HCT116 (cell line): ENCODE data around the gene CARD9. TPM values are rescaled to one million over a fixed set of nuclear protein-coding genes. Genes with fewer than 3 reads are reported as not detected.

Experiments
- ATAC-seq: fragments of 200-7000 bp; cut with Tn5 transposase; 2 replicates; pipeline ENCODE4 v1.9.1; 2020; ENCODE audit warnings: mild to moderate bottlenecking, moderate library complexity
- BruUV-seq: library from RNA; stranded (reverse); fragments of 400-500 nt; replicated peaks from 2 replicates; lab custom pipeline; 2021; lab: Mats Ljungman, UMichigan
- CTCF ChIA-PET: fragments of 300-600 bp; sonication (Branson Sonifier 250); formaldehyde crosslinking; loops from one replicate; lab custom pipeline; 2021; ENCODE audit warnings: antibody characterized with exemption; lab: Charles Lee
- POLR2A ChIA-PET: fragments of 300-600, 350-600 bp; sonication (Branson Sonifier 250); formaldehyde crosslinking; loops from one replicate; lab custom pipeline; 2021; ENCODE audit warnings: antibody characterized with exemption; lab: Charles Lee
- RAD21 ChIA-PET, 2 experiments: fragments of 300-600 bp; sonication (Branson Sonifier 250); formaldehyde crosslinking; loops; one replicate each; lab custom pipeline; 2023; ENCODE audit warnings: low total read pairs in 2 of 2; ENCODE audit not compliant: uncharacterized antibody in 2 of 2, unreplicated experiment in 2 of 2, low non-redundant PET in 1 of 2; lab: Charles Lee
- DNase-seq: peaks from one replicate; pipeline ENCODE4 v3.0.0-alpha.2; 2010; ENCODE audit warnings: low read depth, low spot score
- H2AFZ ChIP-seq: fragments of 200-600 bp; shearing (Covaris generic), sonication (generic); 2 replicates; pipeline ENCODE4 v1.6.1; 2017; ENCODE audit warnings: low read depth, mixed run types, mixed read lengths, antibody characterized with exemption, low read length; ENCODE audit not compliant: poor library complexity, severe bottlenecking
- H3K27ac ChIP-seq: 2 replicates; pipeline ENCODE4 v1.5.1; 2012; ENCODE audit warnings: low read depth, low read length
- H3K27me3 ChIP-seq: fragments of 200-600 bp; sonication (generic); 2 replicates; pipeline ENCODE4 v1.6.1; 2016; ENCODE audit warnings: mixed run types, low read length, mixed read lengths; ENCODE audit not compliant: insufficient read depth
- H3K36me3 ChIP-seq, 2 experiments: fragments of 200-500 bp in 1 of 2; fragments of 200-600 bp in 1 of 2; sonication (Bioruptor generic) in 1 of 2; sonication (generic) in 1 of 2; 2 replicates each; pipeline versions ENCODE4 v1.5.1 to v1.6.1; 2014 to 2016; ENCODE audit warnings: low read length in 2 of 2, inconsistent platforms in 1 of 2, mixed read lengths in 1 of 2, mixed run types in 1 of 2; ENCODE audit not compliant: insufficient read depth in 2 of 2, control insufficient read depth in 1 of 2
- H3K4me1 ChIP-seq, 2 experiments: fragments of 200-600 bp in 1 of 2; sonication (generic) in 1 of 2; 2 replicates each; pipeline versions ENCODE4 v1.5.1 to v1.6.1; 2012 to 2017; ENCODE audit warnings: low read length in 2 of 2, inconsistent platforms in 1 of 2, mild to moderate bottlenecking in 1 of 2, mixed read lengths in 1 of 2, mixed run types in 1 of 2, moderate library complexity in 1 of 2; ENCODE audit not compliant: insufficient read depth in 2 of 2, control insufficient read depth in 1 of 2
- H3K4me2 ChIP-seq: fragments of 200-600 bp; sonication (generic); 2 replicates; pipeline ENCODE4 v1.6.1; 2017; ENCODE audit warnings: mixed run types, low read length, mixed read lengths
- H3K4me3 ChIP-seq, 2 experiments: fragments of 200-600 bp in 1 of 2; sonication (generic) in 1 of 2; replicated peaks in 1 of 2; 2 replicates each; pipeline ENCODE4 v1.5.1; 2011 to 2016; ENCODE audit warnings: low read length in 2 of 2, control low read depth in 1 of 2, low read depth in 1 of 2, mild to moderate bottlenecking in 1 of 2, mixed read lengths in 1 of 2, mixed run types in 1 of 2
- H3K79me2 ChIP-seq: fragments of 200-600 bp; sonication (generic); 2 replicates; pipeline ENCODE4 v1.6.1; 2017; ENCODE audit warnings: mild to moderate bottlenecking, mixed run types, low read length, moderate library complexity, mixed read lengths; ENCODE audit not compliant: insufficient read depth
- H3K9ac ChIP-seq: fragments of 200-600 bp; sonication (generic); 2 replicates; pipeline ENCODE4 v1.6.1; 2016; ENCODE audit warnings: low read length, mixed read lengths
- H3K9me2 ChIP-seq: fragments of 200-600 bp; sonication (generic), shearing (Covaris generic); 2 replicates; pipeline ENCODE4 v1.6.1; 2017; ENCODE audit warnings: mixed run types, mild to moderate bottlenecking, moderate library complexity; ENCODE audit not compliant: insufficient read depth
- H3K9me3 ChIP-seq, 2 experiments: fragments of 200-500 bp in 1 of 2; fragments of 200-600 bp in 1 of 2; sonication (Bioruptor generic) in 1 of 2; sonication (generic) in 1 of 2; 2 replicates each; pipeline ENCODE4 v1.6.1; 2014 to 2017; ENCODE audit warnings: low read length in 2 of 2, mixed read lengths in 2 of 2, inconsistent platforms in 1 of 2, low read depth in 1 of 2, mild to moderate bottlenecking in 1 of 2, mixed run types in 1 of 2, moderate library complexity in 1 of 2; ENCODE audit not compliant: control insufficient read depth in 1 of 2, insufficient read depth in 1 of 2
- H4K20me1 ChIP-seq: fragments of 200-600 bp; sonication (generic), shearing (Covaris generic); 2 replicates; pipeline ENCODE4 v1.6.1; 2017; ENCODE audit warnings: mixed run types, mild to moderate bottlenecking, moderate library complexity; ENCODE audit not compliant: insufficient read depth
- EGR1 ChIP-seq: IDR thresholded peaks from 2 replicates; pipeline ENCODE4 v1.6.1; 2012; ENCODE audit warnings: low read depth
- EZH2phosphoT487 ChIP-seq: fragments of 200-600 bp; IDR thresholded peaks from 2 replicates; pipeline ENCODE4 v1.6.1; 2018; ENCODE audit warnings: antibody characterized with exemption, borderline replicate concordance
- POLR2AphosphoS5 ChIP-seq: IDR thresholded peaks from 2 replicates; pipeline ENCODE4 v1.6.1; 2011; ENCODE audit warnings: mild to moderate bottlenecking, low read depth, low read length, moderate library complexity
- RAD21 ChIP-seq: IDR thresholded peaks from 2 replicates; pipeline ENCODE4 v1.6.1; 2012; ENCODE audit warnings: low read depth, mild to moderate bottlenecking
- REST ChIP-seq: IDR thresholded peaks from 2 replicates; pipeline ENCODE4 v1.6.1; 2012; ENCODE audit warnings: low read depth
- SIN3A ChIP-seq: IDR thresholded peaks from 2 replicates; pipeline ENCODE4 v1.6.1; 2012; ENCODE audit warnings: low read depth
- SRF ChIP-seq: IDR thresholded peaks from 2 replicates; pipeline ENCODE4 v1.6.1; 2012; ENCODE audit warnings: low read depth
- TCF7L2 ChIP-seq: IDR thresholded peaks from 2 replicates; pipeline ENCODE4 v1.7.0; 2011; ENCODE audit warnings: borderline replicate concordance, inconsistent platforms; ENCODE audit not compliant: insufficient read depth, insufficient read length; ENCODE audit errors: extremely low read depth
- YY1 ChIP-seq: IDR thresholded peaks from 2 replicates; pipeline ENCODE4 v1.6.1; 2011; ENCODE audit warnings: low read length, low read depth, moderate library complexity, mild to moderate bottlenecking; ENCODE audit not compliant: insufficient replicate concordance; ENCODE audit errors: extremely low read depth
- ZFX ChIP-seq: fragments of 450-650 bp; IDR thresholded peaks from 2 replicates; pipeline ENCODE4 v1.6.1; 2017
- ZNF274 ChIP-seq: fragments of 200-500 bp; sonication (Bioruptor generic); IDR thresholded peaks from 2 replicates; pipeline ENCODE4 v1.6.1; 2014; ENCODE audit warnings: mild to moderate bottlenecking, low read depth, low read length, inconsistent platforms
- intact Hi-C: fragments of 100-400 bp; cut with micrococcal nuclease; formaldehyde crosslinking; loops from 2 replicates; pipeline ENCODE4 v1.10.0; 2022
- total RNA-seq: library from RNA; stranded (reverse); gene quantifications from one replicate; pipeline ENCODE4 v1.2.1, GENCODE V29; 2021; ENCODE audit not compliant: unreplicated experiment
- TF ChIP-seq, protein P1 (sequence below): IDR thresholded peaks from 2 replicates; pipeline ENCODE4 v1.6.1; 2012

CARD9 gene
- total RNA-seq, 1 experiment from 2014 or later: 1.2 TPM

DNA sequence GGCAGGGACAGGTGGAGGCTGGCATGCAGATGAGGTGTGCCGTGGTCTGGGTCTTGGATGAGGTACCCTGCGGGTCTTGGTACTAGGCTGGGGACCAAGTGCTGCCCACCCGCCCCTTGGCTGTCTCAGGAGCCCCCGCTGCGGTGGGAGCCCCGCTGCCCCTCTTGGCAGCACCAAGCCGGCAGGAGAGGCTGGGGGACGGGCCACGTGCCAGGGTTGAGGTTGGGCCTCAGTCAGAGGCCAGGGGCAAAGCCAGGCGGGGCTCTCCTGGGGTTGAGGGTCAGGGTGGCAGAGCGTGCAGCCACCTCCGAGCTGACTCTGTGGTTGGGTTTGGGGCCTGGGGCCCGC, 2.0 kb downstream of the CARD9 start:
- no peaks in the 10 kb centered on the region for H3K27me3 ChIP-seq
- TF ChIP-seq POLR2AphosphoS5: no peak
- no peak for TF ChIP-seq TCF7L2
- TF ChIP-seq SIN3A: no peak
- CTCF ChIA-PET: interaction anchor here (1.3 kb wide), 1 partner anchor 9 kb away, joined by 6 read pairs; no protein-coding TSS in a partner anchor
- DNase-seq (no peak), ATAC-seq (no peak)
- H3K9me3 ChIP-seq: no peaks in the 10 kb centered on the region
- H3K4me2 ChIP-seq: no peak overlapping the region
- intact Hi-C loops: no loop called here
- H3K36me3 ChIP-seq: no peaks in the 10 kb centered on the region
- no peak overlapping the region for H3K4me3 ChIP-seq
- no TSS peak for BruUV-seq
- H2AFZ ChIP-seq: no peak overlapping the region
- no peaks in the 10 kb centered on the region for H4K20me1 ChIP-seq
- POLR2A ChIA-PET: no interaction called here
- H3K27ac ChIP-seq: no peak overlapping the region
- RAD21 ChIA-PET: no interaction called here
- H3K9ac ChIP-seq: no peak overlapping the region
- no peaks in the 10 kb centered on the region for H3K79me2 ChIP-seq
- no peaks in the 10 kb centered on the region for H3K9me2 ChIP-seq
- H3K4me1 ChIP-seq: peaks cover 0 to 9% of the 10 kb centered on the region in 2 experiments; a peak in 2 of 4 replicates

GRCh38 chr9:136370687-136371532, 2.6 kb downstream of the CARD9 start:
- CTCF ChIA-PET: interaction anchor here (1.3 kb wide), 1 partner anchor 8 kb away, joined by 6 read pairs; no protein-coding TSS in a partner anchor
- ATAC-seq (no peak), DNase-seq (no peak)
- no peaks in the 10 kb centered on the region for H3K79me2 ChIP-seq
- H3K9me2 ChIP-seq: no peaks in the 10 kb centered on the region
- H3K4me3 ChIP-seq: no peak overlapping the region
- no peak overlapping the region for H3K9ac ChIP-seq
- H3K4me1 ChIP-seq: peaks cover 0 to 9% of the 10 kb centered on the region in 2 experiments; a peak in 2 of 4 replicates
- POLR2A ChIA-PET: no interaction called here
- no TSS peak for BruUV-seq
- H2AFZ ChIP-seq: no peak overlapping the region
- no peaks in the 10 kb centered on the region for H3K9me3 ChIP-seq
- intact Hi-C loops: no loop called here
- H3K36me3 ChIP-seq: no peaks in the 10 kb centered on the region
- H4K20me1 ChIP-seq: no peaks in the 10 kb centered on the region
- H3K27ac ChIP-seq: no peak overlapping the region
- no peak overlapping the region for H3K4me2 ChIP-seq
- RAD21 ChIA-PET: no interaction called here
- no peaks in the 10 kb centered on the region for H3K27me3 ChIP-seq
- TF ChIP-seq RAD21 (no peak), EZH2phosphoT487 (no peak), POLR2AphosphoS5 (no peak), EGR1 (no peak), SRF (no peak), TCF7L2 (no peak), ZFX (no peak), ZNF274 (no peak), YY1 (no peak), REST (no peak), SIN3A (no peak)
- TF ChIP-seq, protein P1, sequence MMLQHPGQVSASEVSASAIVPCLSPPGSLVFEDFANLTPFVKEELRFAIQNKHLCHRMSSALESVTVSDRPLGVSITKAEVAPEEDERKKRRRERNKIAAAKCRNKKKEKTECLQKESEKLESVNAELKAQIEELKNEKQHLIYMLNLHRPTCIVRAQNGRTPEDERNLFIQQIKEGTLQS: no peak
